DOHH2 (cell line): ENCODE data around the gene PRKCZ.

ENCODE experiments used
- H3F3A ChIP-seq: fragments of 200-600 bp; sonication (generic), shearing (Covaris generic); 2 replicates; pipeline ENCODE4 v1.6.0; 2016; ENCODE audit warnings: antibody characterized with exemption, mild to moderate bottlenecking; ENCODE audit not compliant: control insufficient read depth, insufficient read depth
- H3K27ac ChIP-seq: fragments of 200-600 bp; sonication (generic); 2 replicates; pipeline ENCODE4 v1.5.1; 2014; ENCODE audit warnings: low read depth, mild to moderate bottlenecking, low read length, moderate library complexity
- H3K27me3 ChIP-seq: fragments of 200-600 bp; sonication (generic); 2 replicates; pipeline ENCODE4 v1.6.1; 2014; ENCODE audit warnings: mild to moderate bottlenecking, low read length, mixed read lengths; ENCODE audit not compliant: control insufficient read depth
- H3K36me3 ChIP-seq: fragments of 200-600 bp; sonication (generic); 2 replicates; pipeline ENCODE4 v1.6.1; 2014; ENCODE audit warnings: mild to moderate bottlenecking, low read length, moderate library complexity, mixed read lengths; ENCODE audit not compliant: control insufficient read depth
- H3K4me1 ChIP-seq: fragments of 200-600 bp; sonication (generic); 2 replicates; pipeline ENCODE4 v1.6.1; 2014; ENCODE audit warnings: mild to moderate bottlenecking, low read length, mixed read lengths; ENCODE audit not compliant: control insufficient read depth
- H3K4me2 ChIP-seq: fragments of 200-600 bp; sonication (generic); 2 replicates; pipeline ENCODE4 v1.6.0; 2014; ENCODE audit warnings: mild to moderate bottlenecking, low read length, moderate library complexity
- H3K4me3 ChIP-seq: fragments of 200-600 bp; sonication (generic); 2 replicates; pipeline ENCODE4 v1.5.1; 2014; ENCODE audit warnings: mild to moderate bottlenecking, low read length, mixed read lengths
- H3K79me2 ChIP-seq: fragments of 200-600 bp; sonication (generic); 2 replicates; pipeline ENCODE4 v1.6.1; 2014; ENCODE audit warnings: mild to moderate bottlenecking, low read length, mixed read lengths; ENCODE audit not compliant: control insufficient read depth
- H3K9me2 ChIP-seq: fragments of 200-600 bp; sonication (generic); replicated peaks from 2 replicates; pipeline ENCODE4 v1.6.1; 2014; ENCODE audit warnings: mild to moderate bottlenecking, low read length, mixed read lengths; ENCODE audit not compliant: control insufficient read depth
- H3K9me3 ChIP-seq: fragments of 200-600 bp; sonication (generic); 2 replicates; pipeline ENCODE4 v1.6.1; 2014; ENCODE audit warnings: antibody characterized with exemption, low read length, mixed read lengths; ENCODE audit not compliant: control insufficient read depth, insufficient read depth
- H4K20me1 ChIP-seq: fragments of 200-600 bp; sonication (generic); 2 replicates; pipeline ENCODE4 v1.6.0; 2014; ENCODE audit warnings: low read depth, mild to moderate bottlenecking, antibody characterized with exemption, low read length, moderate library complexity; ENCODE audit not compliant: control insufficient read depth, insufficient read depth
- EZH2phosphoT487 ChIP-seq: fragments of 200-600 bp; sonication (generic); IDR thresholded peaks from 2 replicates; pipeline ENCODE4 v1.6.1; 2017; ENCODE audit warnings: borderline replicate concordance, mild to moderate bottlenecking, antibody characterized with exemption, low read length, moderate library complexity, mixed read lengths
- TF ChIP-seq, protein P1 (sequence below): fragments of 200-600 bp; sonication (generic); IDR thresholded peaks from one replicate; pipeline ENCODE4 v1.5.1; 2014; ENCODE audit warnings: antibody characterized with exemption, mild to moderate bottlenecking, low read depth, low read length; ENCODE audit not compliant: poor library complexity, severe bottlenecking

The PRKCZ gene

DNA sequence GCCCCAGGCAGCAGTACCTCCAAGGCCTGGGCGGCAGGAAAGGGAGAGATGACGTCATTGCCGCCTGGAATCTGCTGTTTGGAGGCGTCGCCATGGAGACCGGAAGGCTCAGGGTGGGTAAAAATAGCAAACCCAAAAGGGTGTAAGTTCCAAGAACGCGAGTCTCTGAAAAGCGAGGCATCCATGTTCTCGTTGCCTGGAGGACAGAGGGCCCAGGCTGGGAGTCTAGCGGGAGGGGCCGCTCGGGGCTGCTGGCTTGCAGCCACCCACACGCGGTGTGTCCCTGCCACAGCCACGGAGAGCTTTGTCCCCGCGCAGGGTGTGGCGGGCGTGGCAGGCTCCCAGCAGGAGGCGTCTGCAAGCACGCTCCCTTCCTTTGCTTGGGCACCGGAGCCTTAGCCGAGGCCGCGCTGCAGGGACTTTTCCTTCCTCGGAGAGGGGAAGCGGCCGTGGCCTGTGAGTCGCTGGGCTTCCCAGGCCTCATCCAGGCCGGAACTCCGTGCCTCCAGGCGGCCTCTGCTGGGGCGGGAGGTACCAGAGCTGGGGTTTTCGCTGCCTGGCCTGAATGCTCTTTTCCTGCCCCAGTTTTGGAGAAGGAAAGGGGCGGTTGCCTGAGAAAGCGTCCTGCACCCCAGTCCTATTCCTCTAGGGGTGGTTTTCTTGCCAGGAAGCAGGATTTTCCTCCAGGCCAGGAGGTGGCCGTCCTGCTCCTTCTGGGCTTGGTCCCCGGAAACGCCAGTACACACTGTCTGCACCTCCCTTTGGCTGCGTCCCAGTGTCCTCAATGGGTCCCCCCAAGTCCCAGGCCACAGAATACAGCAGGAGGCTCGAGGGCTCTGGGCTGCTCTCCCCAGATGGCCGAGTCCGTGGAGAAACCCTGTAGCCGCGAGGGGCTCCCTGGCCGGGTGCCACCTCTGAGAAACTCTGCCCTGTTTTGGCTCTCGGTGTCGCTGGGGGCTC lies 162.6 kb downstream of the PRKCZ start:
- Histone ChIP-seq H3K4me2 (no peak overlapping the region), H3K36me3 (no peaks in the 10 kb centered on the region), H3K4me3 (no peak overlapping the region), H3K4me1 (no peaks in the 10 kb centered on the region), H4K20me1 (no peaks in the 10 kb centered on the region), H3K9me2 (no peaks in the 10 kb centered on the region), H3F3A (no peaks in the 10 kb centered on the region), H3K9me3 (no peaks in the 10 kb centered on the region), H3K27me3 (no peaks in the 10 kb centered on the region), H3K79me2 (no peaks in the 10 kb centered on the region), H3K27ac (no peak overlapping the region)
- TF ChIP-seq, protein P1, sequence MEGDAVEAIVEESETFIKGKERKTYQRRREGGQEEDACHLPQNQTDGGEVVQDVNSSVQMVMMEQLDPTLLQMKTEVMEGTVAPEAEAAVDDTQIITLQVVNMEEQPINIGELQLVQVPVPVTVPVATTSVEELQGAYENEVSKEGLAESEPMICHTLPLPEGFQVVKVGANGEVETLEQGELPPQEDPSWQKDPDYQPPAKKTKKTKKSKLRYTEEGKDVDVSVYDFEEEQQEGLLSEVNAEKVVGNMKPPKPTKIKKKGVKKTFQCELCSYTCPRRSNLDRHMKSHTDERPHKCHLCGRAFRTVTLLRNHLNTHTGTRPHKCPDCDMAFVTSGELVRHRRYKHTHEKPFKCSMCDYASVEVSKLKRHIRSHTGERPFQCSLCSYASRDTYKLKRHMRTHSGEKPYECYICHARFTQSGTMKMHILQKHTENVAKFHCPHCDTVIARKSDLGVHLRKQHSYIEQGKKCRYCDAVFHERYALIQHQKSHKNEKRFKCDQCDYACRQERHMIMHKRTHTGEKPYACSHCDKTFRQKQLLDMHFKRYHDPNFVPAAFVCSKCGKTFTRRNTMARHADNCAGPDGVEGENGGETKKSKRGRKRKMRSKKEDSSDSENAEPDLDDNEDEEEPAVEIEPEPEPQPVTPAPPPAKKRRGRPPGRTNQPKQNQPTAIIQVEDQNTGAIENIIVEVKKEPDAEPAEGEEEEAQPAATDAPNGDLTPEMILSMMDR, result no peak
- no peak for TF ChIP-seq EZH2phosphoT487

DNA sequence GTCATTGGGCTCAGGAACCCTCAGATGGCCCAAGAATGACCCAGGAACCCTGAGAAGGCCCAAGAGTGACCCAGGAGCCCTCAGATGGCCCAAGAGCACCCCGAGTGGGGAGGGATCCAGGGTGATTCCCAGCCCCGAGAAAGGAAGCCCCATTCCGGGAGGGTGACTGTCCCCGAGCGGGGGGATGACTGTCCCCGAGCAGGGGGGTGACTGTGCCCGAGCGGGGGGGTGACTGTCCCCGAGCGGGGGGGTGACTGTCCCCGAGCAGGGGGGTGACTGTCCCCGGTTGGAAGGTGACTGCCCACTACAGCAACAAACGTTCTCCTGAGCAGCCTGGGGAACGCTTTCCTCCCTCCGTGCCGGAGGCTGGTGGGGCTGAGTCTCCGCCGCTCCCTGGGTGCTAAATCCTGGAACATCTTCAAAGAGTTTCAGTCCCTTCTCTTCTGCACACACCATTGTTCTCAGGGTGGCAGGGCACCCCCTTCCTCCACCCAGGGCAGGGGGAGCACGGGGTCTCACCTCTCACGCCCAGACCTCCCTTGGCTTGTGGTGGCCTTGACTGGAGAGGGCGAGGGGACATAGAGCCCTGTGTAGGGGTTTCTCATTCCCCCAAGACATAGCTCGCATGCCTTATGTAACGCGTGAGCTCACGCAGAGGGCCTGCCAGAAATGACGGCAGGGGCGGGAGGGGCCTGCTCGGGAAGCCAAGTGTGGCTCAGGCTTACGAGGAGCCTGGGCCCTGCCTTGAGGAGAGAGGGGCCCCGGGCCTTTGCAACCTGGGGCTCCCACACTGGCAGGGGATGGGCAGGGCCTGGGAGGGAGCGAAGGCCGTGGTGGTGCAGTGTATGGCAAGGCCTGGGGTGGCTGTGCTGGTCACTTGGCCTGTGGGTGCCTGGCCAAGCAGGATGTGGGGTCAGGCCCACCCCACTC lies 163.6 kb downstream of the PRKCZ start:
- Histone ChIP-seq H4K20me1 (no peaks in the 10 kb centered on the region), H3K27me3 (no peaks in the 10 kb centered on the region), H3K9me3 (no peaks in the 10 kb centered on the region), H3F3A (no peaks in the 10 kb centered on the region), H3K9me2 (no peaks in the 10 kb centered on the region), H3K4me2 (no peak overlapping the region), H3K4me1 (no peaks in the 10 kb centered on the region), H3K27ac (no peak overlapping the region), H3K4me3 (no peak overlapping the region), H3K79me2 (no peaks in the 10 kb centered on the region), H3K36me3 (no peaks in the 10 kb centered on the region)
- TF ChIP-seq EZH2phosphoT487, result no peak
- TF ChIP-seq, protein P1, result no peak

DNA sequence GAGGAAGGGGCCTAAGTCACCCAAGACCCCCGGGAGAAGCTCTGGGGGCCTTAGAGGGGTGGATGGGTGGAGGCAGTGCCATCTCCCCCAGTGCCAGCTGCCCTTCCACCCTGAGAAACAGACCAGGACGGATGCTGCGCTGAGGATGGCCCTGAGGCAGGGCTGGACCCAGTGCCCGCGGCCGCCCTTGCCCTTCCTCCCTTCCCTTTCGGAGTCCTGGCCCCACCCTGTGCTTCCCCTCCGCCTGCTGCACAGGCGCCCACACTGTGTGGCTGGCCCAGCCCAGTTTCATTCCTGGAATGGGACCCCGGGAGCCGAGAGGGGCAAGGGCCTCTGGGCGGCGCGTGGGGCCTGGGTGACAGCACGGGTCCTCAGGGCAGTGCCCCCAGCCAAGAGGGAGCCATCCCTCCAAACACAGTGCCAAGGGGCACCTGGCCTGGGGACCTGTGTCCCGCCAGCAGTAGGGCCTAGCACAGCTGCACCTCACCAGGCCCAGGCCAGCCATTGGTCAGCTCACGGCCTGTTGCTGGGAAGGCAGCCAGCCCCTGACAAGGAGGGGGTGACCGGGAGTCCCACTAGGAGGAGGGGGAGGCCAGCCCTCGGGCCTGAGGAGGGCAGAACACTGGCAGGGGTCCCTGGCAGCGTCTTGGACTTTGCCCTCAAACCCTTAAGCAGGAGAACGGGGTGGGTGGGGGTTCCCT lies 164.5 kb downstream of the PRKCZ start:
- H3F3A ChIP-seq, result no peaks in the 10 kb centered on the region
- TF ChIP-seq, protein P1, result no peak
- no peak for TF ChIP-seq EZH2phosphoT487
- no peaks in the 10 kb centered on the region for H4K20me1 ChIP-seq
- H3K4me3 ChIP-seq, result no peak overlapping the region
- no peaks in the 10 kb centered on the region for H3K79me2 ChIP-seq
- no peaks in the 10 kb centered on the region for H3K4me1 ChIP-seq
- no peak overlapping the region for H3K27ac ChIP-seq
- no peak overlapping the region for H3K4me2 ChIP-seq
- no peaks in the 10 kb centered on the region for H3K36me3 ChIP-seq
- H3K9me3 ChIP-seq, result no peaks in the 10 kb centered on the region
- H3K27me3 ChIP-seq, result no peaks in the 10 kb centered on the region
- no peaks in the 10 kb centered on the region for H3K9me2 ChIP-seq
